Smooth muscle cell (in vitro differentiated cells): Measurements from ENCODE around the gene FIBCD1. TPM values are rescaled to one million over a fixed set of nuclear protein-coding genes. Genes with fewer than 3 reads are reported as not detected.

ENCODE experiments used
- DNase-seq: peaks from one replicate; lab custom pipeline; 2025; ENCODE audit not compliant: unreplicated experiment; lab: John Stamatoyannopoulos, UW
- H2AFZ ChIP-seq: fragments of 200-600 bp; sonication (generic); 2 replicates; pipeline ENCODE4 v1.6.0; 2016; ENCODE audit warnings: antibody characterized with exemption, low read depth, mild to moderate bottlenecking
- H3F3A ChIP-seq: fragments of 200-600 bp; sonication (generic); 2 replicates; pipeline ENCODE4 v1.6.0; 2017; ENCODE audit warnings: antibody characterized with exemption, low read depth
- H3K27ac ChIP-seq: fragments of 200-600 bp; sonication (generic); 2 replicates; pipeline ENCODE4 v1.5.1; 2016; ENCODE audit warnings: low read depth, mild to moderate bottlenecking
- H3K27me3 ChIP-seq: fragments of 200-600 bp; sonication (generic); 2 replicates; pipeline ENCODE4 v1.6.1; 2016; ENCODE audit warnings: low read depth, mild to moderate bottlenecking
- H3K36me3 ChIP-seq: fragments of 200-600 bp; sonication (generic); 2 replicates; pipeline ENCODE4 v1.5.1; 2016; ENCODE audit warnings: low read depth
- H3K4me1 ChIP-seq: fragments of 200-600 bp; sonication (generic); 2 replicates; pipeline ENCODE4 v1.5.1; 2016; ENCODE audit warnings: low read depth
- H3K4me2 ChIP-seq: fragments of 200-600 bp; sonication (generic); 2 replicates; pipeline ENCODE4 v1.6.0; 2016; ENCODE audit warnings: mild to moderate bottlenecking
- H3K4me3 ChIP-seq: fragments of 200-600 bp; sonication (generic); 2 replicates; pipeline ENCODE4 v1.5.1; 2016; ENCODE audit warnings: mild to moderate bottlenecking
- H3K79me2 ChIP-seq: fragments of 200-600 bp; sonication (generic); 2 replicates; pipeline ENCODE4 v1.6.0; 2016; ENCODE audit warnings: low read depth, mild to moderate bottlenecking
- H3K9ac ChIP-seq: fragments of 200-600 bp; sonication (generic); 2 replicates; pipeline ENCODE4 v1.6.0; 2016; ENCODE audit warnings: low read depth
- H3K9me3 ChIP-seq: fragments of 200-600 bp; sonication (generic); replicated peaks from 2 replicates; pipeline ENCODE4 v1.5.1; 2016; ENCODE audit warnings: low read depth
- H4K20me1 ChIP-seq: fragments of 200-600 bp; sonication (generic); 2 replicates; pipeline ENCODE4 v1.6.0; 2016; ENCODE audit warnings: low read depth
- CTCF ChIP-seq: fragments of 200-600 bp; sonication (generic); IDR thresholded peaks from 2 replicates; pipeline ENCODE4 v1.5.1; 2017; ENCODE audit warnings: borderline replicate concordance, mild to moderate bottlenecking, antibody characterized with exemption; ENCODE audit not compliant: insufficient read depth, poor library complexity, severe bottlenecking
- WGBS: methylation state at CpG from one replicate; pipeline ENCODE4 v1.1.7; 2016; ENCODE audit warnings: low lambda C conversion rate; 5-methylcytosine and 5-hydroxymethylcytosine counted together
- polyA plus RNA-seq: library from polyadenylated mRNA; unstranded; fragments of >200 nt; fragmentation: Nextera tagmentation; extraction: Ambion mirVana; gene quantifications from 2 replicates; pipeline ENCODE4 v1.2.1, GENCODE V29; 2016
- total RNA-seq: library from RNA; depleted of rRNA; stranded (reverse); fragments of >200 nt; gene quantifications from 2 replicates; pipeline ENCODE4 v1.2.3, GENCODE V29; 2014

The FIBCD1 gene
- total and polyA plus RNA-seq, 2 experiments from 2014 or later, result 1.8 to 4.7 TPM

GRCh38 chr9:130945173-130945572 is 6.1 kb upstream of the FIBCD1 start:
- WGBS, result 92% methylated on average over 9 of the region's 9 CpGs

DNA sequence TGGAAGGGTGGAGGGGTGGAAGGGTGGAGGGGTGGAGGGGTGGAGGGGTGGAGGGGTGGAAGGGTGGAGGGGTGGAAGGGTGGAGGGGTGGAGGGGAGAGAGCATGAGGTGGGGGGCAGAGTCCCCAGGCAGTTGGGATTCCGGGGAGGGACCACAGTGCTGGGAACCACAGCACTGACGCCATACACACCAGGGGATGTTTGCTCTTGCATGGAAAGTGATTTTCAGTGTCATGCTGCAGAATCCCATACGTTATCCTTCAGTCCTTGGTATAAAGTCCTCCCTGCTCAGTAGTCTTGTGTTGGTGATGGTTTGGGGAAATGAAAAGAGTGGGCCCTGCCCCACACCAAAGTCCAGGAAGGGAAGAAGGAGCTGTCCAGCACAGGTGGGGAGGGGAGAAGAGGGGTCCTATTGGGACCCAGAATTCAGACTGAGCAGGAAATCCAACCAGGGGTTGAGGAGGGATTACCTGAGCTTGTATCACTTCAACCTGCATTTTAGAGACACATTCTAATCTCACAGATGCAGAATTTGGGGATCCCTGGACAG is 5.5 kb upstream of the FIBCD1 start:
- 55% methylated on average over 1 of the region's 3 CpGs for WGBS
- H3K4me3 ChIP-seq, result no peak overlapping the region
- no peaks in the 10 kb centered on the region for H3F3A ChIP-seq
- H4K20me1 ChIP-seq, result no peaks in the 10 kb centered on the region
- H2AFZ ChIP-seq, result no peak overlapping the region
- no peak overlapping the region for H3K27ac ChIP-seq
- H3K4me2 ChIP-seq, result no peak overlapping the region
- H3K9me3 ChIP-seq, result no peaks in the 10 kb centered on the region
- no peak overlapping the region for H3K9ac ChIP-seq
- H3K4me1 ChIP-seq, result no peaks in the 10 kb centered on the region
- no peak for DNase-seq
- no peaks in the 10 kb centered on the region for H3K79me2 ChIP-seq
- no peaks in the 10 kb centered on the region for H3K36me3 ChIP-seq
- peaks cover 38% of the 10 kb centered on the region for H3K27me3 ChIP-seq
- no peak for TF ChIP-seq CTCF

More at GRCh38 chr9:130945173-130945572, 6.1 kb upstream of the FIBCD1 start:
- Histone ChIP-seq H2AFZ (no peak overlapping the region), H3K79me2 (no peaks in the 10 kb centered on the region), H3K27ac (no peak overlapping the region), H3K27me3 (peaks cover 32% of the 10 kb centered on the region), H3K9ac (no peak overlapping the region), H3K4me1 (no peaks in the 10 kb centered on the region), H3F3A (no peaks in the 10 kb centered on the region), H3K9me3 (no peaks in the 10 kb centered on the region), H3K4me3 (no peak overlapping the region), H3K36me3 (no peaks in the 10 kb centered on the region), H4K20me1 (no peaks in the 10 kb centered on the region), H3K4me2 (no peak overlapping the region)
- no peak for DNase-seq
- TF ChIP-seq CTCF, result no peak

GRCh38 chr9:130943777-130944176 is 4.7 kb upstream of the FIBCD1 start:
- Histone ChIP-seq H2AFZ (no peak overlapping the region), H3K4me2 (no peak overlapping the region), H3K27ac (no peak overlapping the region), H4K20me1 (no peaks in the 10 kb centered on the region), H3K9ac (no peak overlapping the region), H3K79me2 (no peaks in the 10 kb centered on the region), H3K9me3 (no peaks in the 10 kb centered on the region), H3K27me3 (peaks cover 46% of the 10 kb centered on the region), H3K36me3 (no peaks in the 10 kb centered on the region), H3K4me3 (no peak overlapping the region), H3F3A (no peaks in the 10 kb centered on the region), H3K4me1 (no peaks in the 10 kb centered on the region)
- 86% methylated on average over 14 of the region's 14 CpGs for WGBS
- TF ChIP-seq CTCF, result no peak
- no peak for DNase-seq

DNA sequence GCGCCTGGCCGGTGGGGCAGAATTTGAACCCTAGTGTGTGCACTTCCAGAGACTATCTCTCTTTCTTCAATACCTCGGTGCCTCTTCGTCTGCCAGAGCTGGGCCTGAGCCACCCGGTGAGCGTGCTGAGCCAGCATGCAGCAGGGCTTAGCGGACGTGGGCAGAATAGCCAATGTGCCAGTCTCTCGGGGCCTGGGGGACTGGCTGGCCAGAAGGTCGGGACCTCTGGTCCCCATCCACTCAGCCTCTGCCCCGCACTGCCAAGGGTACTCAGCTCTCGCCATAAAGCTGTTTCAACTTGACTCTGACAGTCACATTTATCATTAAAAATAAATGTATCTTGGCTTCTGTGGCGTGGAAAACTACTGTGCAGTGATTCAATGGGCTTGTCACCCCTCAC is 4.2 kb upstream of the FIBCD1 start:
- H3K36me3 ChIP-seq, result no peaks in the 10 kb centered on the region
- no peaks in the 10 kb centered on the region for H3K9me3 ChIP-seq
- 88% methylated on average over 13 of the region's 13 CpGs for WGBS
- H2AFZ ChIP-seq, result no peak overlapping the region
- no peaks in the 10 kb centered on the region for H3K79me2 ChIP-seq
- no peak overlapping the region for H3K27ac ChIP-seq
- no peak overlapping the region for H3K4me2 ChIP-seq
- H3K4me1 ChIP-seq, result no peaks in the 10 kb centered on the region
- no peak for DNase-seq
- peaks cover 49% of the 10 kb centered on the region for H3K27me3 ChIP-seq
- H3F3A ChIP-seq, result no peaks in the 10 kb centered on the region
- H3K4me3 ChIP-seq, result no peak overlapping the region
- no peak for TF ChIP-seq CTCF
- H3K9ac ChIP-seq, result no peak overlapping the region
- no peaks in the 10 kb centered on the region for H4K20me1 ChIP-seq
